ENCODE data around the gene CLIP4. TPM values are rescaled to one million over a fixed set of nuclear protein-coding genes. Genes with fewer than 3 reads are reported as not detected.
A peak's percentile ranks its signal among the peaks of the same experiment; 100 is the strongest.

Gene CLIP4
- total RNA-seq, 1 experiment from 2014 or later, result 0.39 TPM

- no peak for TF ChIP-seq ETV6 (CRISPR knock-in tag; IDR thresholded peaks at IDR 0.05)
- TF ChIP-seq CREM (CRISPR knock-in tag; IDR thresholded peaks at IDR 0.05), result no peak
- TF ChIP-seq ATF3 (CRISPR knock-in tag; conservative IDR thresholded peaks at IDR 0.05), result no peak
Observed at GRCh38 chr2:29196792-29197788, 81.9 kb downstream of the CLIP4 start (continued).

- peak; percentile 26 for DNase-seq (ENCODE audit: low spot score)
- Mint-ChIP-seq H3K9me3 (no peaks in the 10 kb centered on the region), H3K4me1 (peaks cover 18% of the 10 kb centered on the region), H3K27ac (peak overlapping the region; percentile 63), H3K36me3 (no peaks in the 10 kb centered on the region), H3K27me3 (ENCODE audit: low read depth) (peaks cover 20% of the 10 kb centered on the region), H3K4me3 (peak overlapping the region; percentile 48)
- ChIA-PET CTCF (interaction anchor here (0.8 to 1.6 kb wide), 8 partner anchors 10 to 620 kb away, joined by 3 to 8 read pairs (median 4); no protein-coding TSS in a partner anchor), POLR2A (no interaction called here)
- TF ChIP-seq PRRX2 (CRISPR knock-in tag; IDR thresholded peaks at IDR 0.05) (no peak), ZMAT4 (CRISPR knock-in tag; IDR thresholded peaks at IDR 0.05) (no peak), NR2C2 (CRISPR knock-in tag; IDR thresholded peaks at IDR 0.05) (no peak), USF2 (CRISPR knock-in tag; IDR thresholded peaks at IDR 0.05) (no peak), ZNF121 (CRISPR knock-in tag; IDR thresholded peaks at IDR 0.05) (no peak), ZBTB43 (CRISPR knock-in tag; IDR thresholded peaks at IDR 0.05) (no peak), ZNF416 (CRISPR knock-in tag; IDR thresholded peaks at IDR 0.05) (no peak), NR3C1 (CRISPR knock-in tag; conservative IDR thresholded peaks at IDR 0.05; ENCODE audit: low read depth) (no peak), KAT7 (CRISPR knock-in tag; IDR thresholded peaks at IDR 0.05; ENCODE audit: borderline replicate concordance) (no peak), HMGA2 (CRISPR knock-in tag; IDR thresholded peaks at IDR 0.05) (no peak), TEAD4 (CRISPR knock-in tag; IDR thresholded peaks at IDR 0.05) (no peak), SMAD4 (CRISPR knock-in tag; IDR thresholded peaks at IDR 0.05) (no peak), HMGXB4 (CRISPR knock-in tag; IDR thresholded peaks at IDR 0.05) (no peak)
- peak; percentile 94 for ATAC-seq
Observed at GRCh38 chr2:29201979-29202378, 86.8 kb downstream of the CLIP4 start.

GRCh38 chr2:29202819-29203495 is 87.7 kb downstream of the CLIP4 start:
- Mint-ChIP-seq H3K27me3 (ENCODE audit: low read depth) (peaks cover 20% of the 10 kb centered on the region), H3K36me3 (no peaks in the 10 kb centered on the region), H3K4me3 (no peak overlapping the region), H3K27ac (no peak overlapping the region), H3K4me1 (peaks cover 18% of the 10 kb centered on the region), H3K9me3 (no peaks in the 10 kb centered on the region)
- ATAC-seq (no peak), DNase-seq (ENCODE audit: low spot score) (no peak)
- ChIA-PET CTCF (no interaction called here), POLR2A (no interaction called here)
- no peak for TF ChIP-seq NFE2L1 (CRISPR knock-in tag; IDR thresholded peaks at IDR 0.05)
- TF ChIP-seq RELA (CRISPR knock-in tag; IDR thresholded peaks at IDR 0.05; ENCODE audit: borderline replicate concordance), result no peak
- no peak for TF ChIP-seq ELF4 (CRISPR knock-in tag; IDR thresholded peaks at IDR 0.05; ENCODE audit: low read depth)
- no peak for TF ChIP-seq ZNF121 (CRISPR knock-in tag; IDR thresholded peaks at IDR 0.05)
- TF ChIP-seq ZNF138 (CRISPR knock-in tag; conservative IDR thresholded peaks at IDR 0.05), result no peak
- TF ChIP-seq MYBL2 (CRISPR knock-in tag; IDR thresholded peaks at IDR 0.05), result no peak
- no peak for TF ChIP-seq ZMAT4 (CRISPR knock-in tag; IDR thresholded peaks at IDR 0.05)
- TF ChIP-seq MLX (CRISPR knock-in tag; IDR thresholded peaks at IDR 0.05), result no peak
